Endothelial cell of umbilical vein (primary cell): ENCODE measurements around the gene SRA1.

Experiments
- CTCF ChIP-seq, 2 donors: IDR thresholded peaks; 1 replicate in 1 of 2; 2 replicates in 1 of 2; pipeline ENCODE4 v1.5.1; 2011; ENCODE audit warnings: low read length in 2 of 2, mild to moderate bottlenecking in 2 of 2, moderate library complexity in 2 of 2, control low read depth in 1 of 2, inconsistent platforms in 1 of 2, low read depth in 1 of 2; ENCODE audit not compliant: insufficient read depth in 1 of 2; ENCODE audit errors: extremely low read depth in 1 of 2
- EZH2 ChIP-seq: IDR thresholded peaks from 2 replicates; pipeline ENCODE4 v1.6.1; 2012; ENCODE audit warnings: borderline replicate concordance, low read depth, mild to moderate bottlenecking, moderate library complexity, low read length, inconsistent platforms; ENCODE audit not compliant: severe bottlenecking
- GATA2 ChIP-seq: IDR thresholded peaks from 2 replicates; pipeline ENCODE4 v1.7.0; 2011; ENCODE audit warnings: low read depth, mild to moderate bottlenecking, moderate library complexity, mixed read lengths, low read length; ENCODE audit not compliant: insufficient read length, insufficient read depth
- MAX ChIP-seq: IDR thresholded peaks from 2 replicates; pipeline ENCODE4 v1.6.1; 2011; ENCODE audit not compliant: insufficient read depth, insufficient read length
- POLR2AphosphoS5 ChIP-seq: IDR thresholded peaks from 2 replicates; pipeline ENCODE4 v1.6.1; 2012; ENCODE audit warnings: low read depth, mild to moderate bottlenecking, control low read depth, low read length, moderate library complexity; ENCODE audit not compliant: insufficient read depth

DNA sequence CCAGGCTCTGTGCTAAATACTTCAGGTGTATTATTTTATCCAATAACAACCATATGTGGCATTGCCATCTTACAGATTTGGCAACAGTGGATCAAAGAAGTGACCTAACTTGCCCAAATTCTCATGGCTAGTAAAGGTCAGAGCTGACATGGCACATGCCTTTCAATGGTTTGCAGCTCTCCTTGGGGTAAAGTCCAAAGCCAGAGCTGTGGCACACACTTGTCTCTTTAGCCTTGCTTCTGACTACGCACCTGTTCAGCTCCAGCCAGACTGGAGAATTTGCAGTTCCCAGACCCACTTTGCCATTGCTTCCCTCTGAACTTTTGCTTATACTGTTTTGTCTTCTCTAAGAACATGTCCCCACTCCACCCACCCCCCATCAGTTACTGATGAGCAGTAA is 13.2 kb upstream of the SRA1 start:
- TF ChIP-seq CTCF (IDR thresholded peaks at IDR 0.05; ENCODE audit: extremely low read depth in 1 of 2, insufficient read depth in 1 of 2, low read depth in 1 of 2, low read length in 2 of 2): no peak
- no peak for TF ChIP-seq GATA2
- TF ChIP-seq MAX: no peak
- TF ChIP-seq POLR2AphosphoS5: no peak
- TF ChIP-seq EZH2: no peak
